ENCODE results near the gene GOLIM4.
"Not testable (repeated sequence)": the region's sequence is repeated elsewhere in the genome, so short reads cannot be mapped to it uniquely, and the experiment has no call there.

The GOLIM4 gene

DNA sequence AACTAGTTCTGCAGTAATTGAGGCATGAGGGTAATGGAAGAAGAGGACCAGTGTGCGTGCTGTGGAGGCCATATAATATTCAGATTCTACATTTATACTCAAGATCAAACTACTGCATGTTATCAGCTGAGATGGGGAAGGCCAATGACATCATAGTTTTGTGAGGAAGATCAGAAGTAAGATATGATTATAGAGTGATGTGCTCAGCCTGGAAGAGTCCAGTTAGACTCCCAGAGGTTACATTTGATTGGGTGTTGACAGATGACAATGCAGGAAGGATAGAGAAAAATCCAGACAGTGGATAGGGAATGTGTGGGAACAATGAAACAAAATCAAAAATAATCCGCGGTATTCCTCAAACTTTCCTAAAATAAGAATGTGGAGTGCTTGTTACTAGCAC lies 35.4 kb downstream of the GOLIM4 start:
- H3K4me3 ChIP-seq (ENCODE audit: control insufficient read depth, low read depth, low read length): no peak overlapping the region
- TF ChIP-seq, protein P1, sequence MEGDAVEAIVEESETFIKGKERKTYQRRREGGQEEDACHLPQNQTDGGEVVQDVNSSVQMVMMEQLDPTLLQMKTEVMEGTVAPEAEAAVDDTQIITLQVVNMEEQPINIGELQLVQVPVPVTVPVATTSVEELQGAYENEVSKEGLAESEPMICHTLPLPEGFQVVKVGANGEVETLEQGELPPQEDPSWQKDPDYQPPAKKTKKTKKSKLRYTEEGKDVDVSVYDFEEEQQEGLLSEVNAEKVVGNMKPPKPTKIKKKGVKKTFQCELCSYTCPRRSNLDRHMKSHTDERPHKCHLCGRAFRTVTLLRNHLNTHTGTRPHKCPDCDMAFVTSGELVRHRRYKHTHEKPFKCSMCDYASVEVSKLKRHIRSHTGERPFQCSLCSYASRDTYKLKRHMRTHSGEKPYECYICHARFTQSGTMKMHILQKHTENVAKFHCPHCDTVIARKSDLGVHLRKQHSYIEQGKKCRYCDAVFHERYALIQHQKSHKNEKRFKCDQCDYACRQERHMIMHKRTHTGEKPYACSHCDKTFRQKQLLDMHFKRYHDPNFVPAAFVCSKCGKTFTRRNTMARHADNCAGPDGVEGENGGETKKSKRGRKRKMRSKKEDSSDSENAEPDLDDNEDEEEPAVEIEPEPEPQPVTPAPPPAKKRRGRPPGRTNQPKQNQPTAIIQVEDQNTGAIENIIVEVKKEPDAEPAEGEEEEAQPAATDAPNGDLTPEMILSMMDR (IDR thresholded peaks at IDR 0.05; ENCODE audit: control insufficient read depth, insufficient read depth, low read depth, low read length, missing control alignments): no peak
- no peak for DNase-seq (ENCODE audit: low read depth)

DNA sequence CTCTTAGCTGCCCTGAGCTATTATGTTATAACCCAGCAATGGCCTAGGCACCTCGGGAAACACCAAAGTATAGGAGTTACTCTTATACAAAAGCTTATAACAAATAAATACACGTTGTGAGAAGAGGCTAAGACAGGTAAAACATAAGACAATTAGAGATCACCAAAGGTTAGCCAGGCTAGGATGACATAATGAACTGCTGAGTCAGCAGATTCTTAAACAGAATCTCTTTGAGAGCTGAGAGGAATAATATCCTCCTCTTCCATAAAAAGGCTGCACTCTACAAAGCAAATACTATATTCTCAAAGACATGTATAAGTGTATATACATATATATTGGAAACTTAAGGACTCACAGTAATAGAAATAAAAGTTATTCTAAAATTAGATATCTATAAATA lies 37.2 kb downstream of the GOLIM4 start:
- TF ChIP-seq, protein P1 (IDR thresholded peaks at IDR 0.05; ENCODE audit: control insufficient read depth, insufficient read depth, low read depth, low read length, missing control alignments): no peak
- no peak for DNase-seq (ENCODE audit: low read depth)
- H3K4me3 ChIP-seq (ENCODE audit: control insufficient read depth, low read depth, low read length): no peak overlapping the region

DNA sequence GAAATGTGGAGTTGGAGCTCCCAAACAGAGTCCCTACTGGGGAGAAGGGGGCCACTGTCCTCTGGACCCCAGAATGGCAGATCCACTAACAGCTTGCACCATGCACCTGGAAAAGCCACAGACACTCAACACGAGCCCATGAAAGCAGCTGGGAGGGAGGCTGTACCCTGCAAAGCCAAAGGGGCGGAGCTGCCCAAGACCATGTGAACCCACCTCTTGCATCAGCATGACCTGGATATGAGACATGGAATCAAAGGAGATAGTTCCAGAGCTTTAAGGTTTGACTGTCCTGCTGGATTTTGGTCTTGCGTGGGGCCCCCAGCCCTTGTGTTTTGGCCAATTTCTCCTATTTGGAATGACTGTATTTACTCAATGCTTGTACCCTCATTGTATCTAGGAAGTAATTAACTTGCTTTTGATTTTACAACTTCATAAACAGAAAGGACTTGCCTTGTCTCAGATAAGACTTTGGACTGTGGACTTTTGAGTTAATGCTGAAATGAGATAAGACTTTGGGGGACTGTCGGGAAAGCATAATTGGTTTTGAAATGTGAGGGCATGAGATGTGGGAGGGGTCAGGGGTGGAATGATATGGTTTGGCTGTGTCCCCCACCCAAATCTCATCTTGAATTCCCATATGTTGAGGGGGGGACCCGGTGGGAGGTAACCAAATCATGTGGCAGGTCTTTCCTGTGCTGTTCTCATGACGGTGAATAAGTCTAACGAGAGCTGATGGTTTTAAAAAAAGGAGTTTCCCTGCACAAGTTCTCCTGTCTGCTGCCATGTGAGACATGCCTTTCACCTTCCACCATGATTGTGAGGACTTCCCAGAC lies 39.1 kb downstream of the GOLIM4 start:
- not testable (repeated sequence) for H3K4me3 ChIP-seq (ENCODE audit: control insufficient read depth, low read depth, low read length); DNase-seq (ENCODE audit: low read depth)

DNA sequence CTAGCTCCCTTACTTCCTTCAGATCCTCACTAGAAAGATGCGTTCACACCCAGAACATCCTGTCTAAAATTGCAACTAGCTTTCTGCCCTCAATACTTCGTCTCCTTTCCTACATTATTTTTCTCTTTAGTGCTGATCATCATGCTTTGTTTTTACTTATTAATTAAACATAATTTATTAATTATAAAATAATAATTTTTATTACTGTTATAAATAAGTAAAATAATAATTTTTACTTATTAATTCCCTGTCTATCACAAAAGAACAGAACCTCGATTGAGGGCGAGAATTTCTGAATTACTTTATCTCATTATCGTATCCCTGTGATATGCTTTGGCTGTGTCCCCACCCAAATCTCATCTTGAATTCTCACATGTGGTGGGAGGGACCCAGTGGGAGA lies 41.3 kb downstream of the GOLIM4 start:
- TF ChIP-seq, protein P1 (IDR thresholded peaks at IDR 0.05; ENCODE audit: control insufficient read depth, insufficient read depth, low read depth, low read length, missing control alignments): no peak
- no peak overlapping the region for H3K4me3 ChIP-seq (ENCODE audit: control insufficient read depth, low read depth, low read length)
- no peak for DNase-seq (ENCODE audit: low read depth)

DNA sequence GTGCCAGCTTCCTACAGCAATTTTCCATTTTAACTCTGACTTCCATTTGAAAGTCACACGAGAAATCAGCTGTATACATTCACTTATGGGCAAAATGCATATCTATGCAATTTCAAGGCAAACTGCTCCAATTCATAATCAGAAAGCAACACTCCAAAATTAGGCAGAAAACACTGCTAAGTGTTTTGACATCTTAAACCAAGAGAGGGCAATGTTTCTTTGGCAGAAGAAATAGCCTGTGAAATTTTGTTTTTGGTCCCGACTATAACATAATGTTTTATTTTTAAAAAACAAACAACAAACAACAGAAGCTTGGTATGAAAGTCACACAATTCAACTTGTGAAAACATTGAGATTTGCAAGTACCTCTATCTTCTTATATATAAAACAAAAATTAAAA lies 42.6 kb downstream of the GOLIM4 start:
- H3K4me3 ChIP-seq (ENCODE audit: control insufficient read depth, low read depth, low read length): no peak overlapping the region
- DNase-seq (ENCODE audit: low read depth): no peak
- TF ChIP-seq, protein P1 (IDR thresholded peaks at IDR 0.05; ENCODE audit: control insufficient read depth, insufficient read depth, low read depth, low read length, missing control alignments): peak; percentile 21

DNA sequence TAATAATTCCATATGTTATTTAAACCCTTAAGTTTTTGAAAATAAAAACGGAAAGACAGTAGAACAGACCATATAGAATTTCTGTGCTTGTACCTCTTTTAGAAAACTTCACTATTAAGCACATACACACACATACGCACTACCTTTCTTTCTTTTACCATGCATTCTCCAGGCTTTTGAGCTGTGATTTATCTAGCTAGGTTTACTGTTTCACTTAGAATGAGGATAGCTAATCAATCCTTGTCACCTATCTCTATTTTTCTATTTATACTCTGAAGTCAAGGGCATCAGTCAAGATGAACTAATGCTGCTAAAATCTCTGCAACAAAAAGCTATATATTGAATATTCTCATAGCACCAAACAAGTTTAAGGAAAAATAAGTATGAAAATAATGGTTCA lies 43.2 kb downstream of the GOLIM4 start:
- no peak for DNase-seq (ENCODE audit: low read depth)
- no peak overlapping the region for H3K4me3 ChIP-seq (ENCODE audit: control insufficient read depth, low read depth, low read length)
- TF ChIP-seq, protein P1 (IDR thresholded peaks at IDR 0.05; ENCODE audit: control insufficient read depth, insufficient read depth, low read depth, low read length, missing control alignments): no peak

DNA sequence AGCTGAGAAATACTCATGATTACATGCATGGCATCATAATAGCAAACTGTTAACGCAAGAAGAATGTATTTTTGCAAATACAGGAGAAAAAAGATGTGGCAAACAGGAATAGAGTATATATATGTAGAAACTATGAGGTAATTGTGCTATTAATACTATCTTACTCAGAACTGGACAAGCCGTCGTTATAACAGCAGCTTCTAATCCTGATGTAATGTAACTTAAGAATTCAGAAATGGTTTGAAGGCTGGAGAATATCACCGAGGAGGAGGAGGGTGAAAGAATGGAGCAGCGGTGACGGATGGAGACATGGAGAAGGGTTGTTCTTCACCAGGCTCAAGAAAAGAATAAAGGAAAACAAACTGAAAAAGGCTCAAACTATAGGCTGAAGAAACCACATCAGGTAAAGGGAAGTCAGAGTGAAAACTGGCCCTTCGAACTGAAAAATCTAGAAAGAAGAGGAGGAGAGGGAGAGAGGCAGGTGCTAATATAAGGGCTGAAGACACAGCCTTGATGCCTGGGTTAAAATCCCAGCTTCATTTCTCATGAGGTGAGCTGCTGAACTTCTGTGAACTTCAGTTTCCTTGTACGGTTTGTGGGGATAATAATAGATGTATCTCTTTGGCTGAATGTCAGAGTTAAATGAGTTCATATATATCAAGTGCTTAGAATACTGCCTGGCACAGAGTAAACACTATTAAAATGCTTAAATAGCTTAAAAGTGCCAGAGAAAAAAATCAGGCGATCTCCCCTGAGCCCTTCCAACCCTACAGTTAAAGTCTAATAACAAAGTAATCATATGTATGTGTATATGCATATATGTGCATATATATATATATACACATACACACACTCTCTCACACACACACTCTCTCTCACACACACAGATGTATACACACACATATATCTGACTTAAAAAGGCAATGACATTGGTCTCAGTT lies 43.9 kb downstream of the GOLIM4 start:
- peak; percentile 37 for DNase-seq (ENCODE audit: low read depth)
- no peak overlapping the region for H3K4me3 ChIP-seq (ENCODE audit: control insufficient read depth, low read depth, low read length)
- TF ChIP-seq, protein P1 (IDR thresholded peaks at IDR 0.05; ENCODE audit: control insufficient read depth, insufficient read depth, low read depth, low read length, missing control alignments): no peak
